ENCODE measurements around the gene CD99. TPM values are rescaled to one million over a fixed set of nuclear protein-coding genes. Genes with fewer than 3 reads are reported as not detected.

CD99 gene
- total and polyA plus RNA-seq, 8 donors: 72.9 to 220 (median 128) TPM

GRCh38 chrX:2708021-2708420, 16.9 kb downstream of the CD99 start:
- Histone ChIP-seq H3K27ac (peak overlapping the region in 4 of 5 donors; percentile 3 to 80 (median 32)), H3K4me1 (peaks cover 24 to 80% (median 74%) of the 10 kb centered on the region in 4 donors), H3K4me3 (no peak overlapping the region), H3K9me3 (no peaks in the 10 kb centered on the region), H3K27me3 (no peaks in the 10 kb centered on the region), H3K36me3 (peaks cover 6 to 17% (median 16%) of the 10 kb centered on the region in 4 donors)
- 60 to 82% (median 69%) methylated on average over 6 of the region's 6 CpGs for WGBS, 5 donors
- TF ChIP-seq EP300 (IDR thresholded peaks at IDR 0.05) (no peak), POLR2A (IDR thresholded peaks at IDR 0.05) (no peak), POLR2AphosphoS5 (IDR thresholded peaks at IDR 0.05) (no peak), CTCF (IDR thresholded peaks at IDR 0.05) (no peak)
- no peak for DNase-seq
- intact Hi-C loops (cut with DNase I; ENCODE audit: low total_unique reads): no loop called here

GRCh38 chrX:2708592-2709188, 17.6 kb downstream of the CD99 start:
- TF ChIP-seq POLR2AphosphoS5 (IDR thresholded peaks at IDR 0.05): no peak
- TF ChIP-seq CTCF (IDR thresholded peaks at IDR 0.05): no peak
- no peak for TF ChIP-seq EP300 (IDR thresholded peaks at IDR 0.05)
- no peak for TF ChIP-seq POLR2A (IDR thresholded peaks at IDR 0.05)
- Histone ChIP-seq H3K9me3 (no peaks in the 10 kb centered on the region), H3K27ac (peak overlapping the region in 1 of 5 donors; percentile 80), H3K27me3 (no peaks in the 10 kb centered on the region), H3K4me1 (peaks cover 24 to 77% (median 67%) of the 10 kb centered on the region in 4 donors), H3K4me3 (no peak overlapping the region), H3K36me3 (peaks cover 9 to 23% (median 17%) of the 10 kb centered on the region in 4 donors)
- DNase-seq: no peak
- 80 to 89% (median 87%) methylated on average over 10 of the region's 10 CpGs for WGBS, 5 donors
- intact Hi-C loops (cut with DNase I; ENCODE audit: low total_unique reads): no loop called here

- peaks cover 24 to 68% (median 58%) of the 10 kb centered on the region in 4 donors for H3K4me1 ChIP-seq
- TF ChIP-seq POLR2AphosphoS5 (IDR thresholded peaks at IDR 0.05) (no peak), EP300 (IDR thresholded peaks at IDR 0.05) (no peak), POLR2A (IDR thresholded peaks at IDR 0.05) (no peak), CTCF (IDR thresholded peaks at IDR 0.05) (no peak)
- intact Hi-C loops (cut with DNase I; ENCODE audit: low total_unique reads): no loop called here
- peak overlapping the region in 3 of 5 donors; percentile 48 to 75 (median 55) for H3K27ac ChIP-seq
- DNase-seq: no peak
- H3K36me3 ChIP-seq: peaks cover 9 to 24% (median 19%) of the 10 kb centered on the region in 4 donors
- WGBS, 5 donors: 81 to 90% (median 89%) methylated on average over 9 of the region's 9 CpGs
- H3K27me3 ChIP-seq: no peaks in the 10 kb centered on the region
- no peaks in the 10 kb centered on the region for H3K9me3 ChIP-seq
- no peak overlapping the region for H3K4me3 ChIP-seq
Measured at GRCh38 chrX:2709556-2709955, 18.5 kb downstream of the CD99 start.

- H3K9me3 ChIP-seq: no peaks in the 10 kb centered on the region
- intact Hi-C loops (cut with DNase I; ENCODE audit: low total_unique reads): no loop called here
- H3K4me3 ChIP-seq: peak overlapping the region in 1 of 4 donors; percentile 21
- no peaks in the 10 kb centered on the region for H3K27me3 ChIP-seq
- TF ChIP-seq POLR2AphosphoS5 (IDR thresholded peaks at IDR 0.05) (peak in 1 of 3 donors; percentile 21), EP300 (IDR thresholded peaks at IDR 0.05) (no peak)
- H3K36me3 ChIP-seq: peaks cover 9 to 31% (median 26%) of the 10 kb centered on the region in 4 donors
- peak overlapping the region; percentile 5 to 75 (median 48) for H3K27ac ChIP-seq
- DNase-seq: no peak
- H3K4me1 ChIP-seq: peaks cover 24 to 61% (median 51%) of the 10 kb centered on the region in 4 donors
- 39 to 63% (median 60%) methylated on average over 15 of the region's 15 CpGs for WGBS, 5 donors
Measured at GRCh38 chrX:2710041-2710840, 19.1 kb downstream of the CD99 start.
